ENCODE data around the gene IMMP2L. TPM values are rescaled to one million over a fixed set of nuclear protein-coding genes. Genes with fewer than 3 reads are reported as not detected.

Gene IMMP2L
- total and polyA plus RNA-seq, 2 of the 4 experiments (the other 2 are of a cell fraction): 5.8 to 9.3 TPM

GRCh38 chr7:111010798-111011197 lies 551.5 kb downstream of the IMMP2L start:
- ATAC-seq (ENCODE audit: low read depth) (no peak), DNase-seq (no peak)
- Histone ChIP-seq H3K36me3 (ENCODE audit: control insufficient read depth, insufficient read depth, low read length) (no peaks in the 10 kb centered on the region), H3K9me3 (ENCODE audit: control insufficient read depth, insufficient read depth, low read length) (no peaks in the 10 kb centered on the region), H3K9ac (ENCODE audit: low read depth, low read length) (no peak overlapping the region), H2AK9ac (replicated peaks; ENCODE audit: low read depth, low read length, poor library complexity) (no peak overlapping the region), H4K8ac (ENCODE audit: low read depth in 2 of 2, low read length in 2 of 2) (no peak overlapping the region), H4K20me1 (ENCODE audit: insufficient read depth, low read length) (no peaks in the 10 kb centered on the region), H3K27me3 (ENCODE audit: control insufficient read depth, insufficient read depth, low read length) (no peaks in the 10 kb centered on the region), H3K23ac (ENCODE audit: low read depth, low read length) (no peak overlapping the region), H3K4ac (ENCODE audit: low read depth, low read length) (no peak overlapping the region), H3K27ac (ENCODE audit: insufficient read depth, low read length) (no peak overlapping the region), H2BK5ac (ENCODE audit: low read depth, low read length, poor library complexity, severe bottlenecking) (no peak overlapping the region), H3K4me2 (ENCODE audit: low read depth, low read length) (no peak overlapping the region), H3K14ac (replicated peaks; ENCODE audit: low read depth, low read length) (no peak overlapping the region), H3K56ac (ENCODE audit: extremely low read depth, insufficient read depth, low read length) (no peak overlapping the region), H3K9me1 (ENCODE audit: insufficient read depth, low read length) (no peaks in the 10 kb centered on the region), H2AFZ (replicated peaks; ENCODE audit: low read length, poor library complexity) (no peak overlapping the region), H3K4me1 (ENCODE audit: control insufficient read depth, insufficient read depth, low read length) (peaks cover under 1% of the 10 kb centered on the region; the same call in 1 of the 2 replicates), H2BK20ac (ENCODE audit: low read depth, low read length) (no peak overlapping the region), H3K18ac (ENCODE audit: low read depth, low read length) (no peak overlapping the region; the same call in 1 of the 2 replicates), H3K4me3 (ENCODE audit: insufficient read depth, low read depth, low read length) (no peak overlapping the region), H4K5ac (ENCODE audit: low read depth, low read length) (no peak overlapping the region), H3K79me1 (ENCODE audit: low read depth in 1 of 2, low read length in 2 of 2) (no peaks in the 10 kb centered on the region), H2BK15ac (ENCODE audit: low read depth, low read length) (no peak overlapping the region), H2BK120ac (ENCODE audit: low read depth, low read length) (no peak overlapping the region), H2AK5ac (ENCODE audit: low read depth, low read length) (no peak overlapping the region), H4K91ac (ENCODE audit: insufficient read depth, low read depth, low read length) (no peak overlapping the region)
- in situ Hi-C loops (cut with MboI; ENCODE audit: low sequenced_read_pairs): no loop called here
- intact Hi-C loops (cut with micrococcal nuclease): no loop called here
- CTCF ChIA-PET: no interaction called here
- POLR2A ChIA-PET (ENCODE audit: unreplicated experiment): no interaction called here
- dilution Hi-C loops (cut with HindIII; ENCODE audit: low sequenced_read_pairs, unreplicated experiment): no loop called here
- no peak for TF ChIP-seq BHLHE40 (IDR thresholded peaks at IDR 0.05; ENCODE audit: low read depth, low read length)
- TF ChIP-seq MAZ (IDR thresholded peaks at IDR 0.05; ENCODE audit: borderline replicate concordance, low read depth, low read length): no peak
- 86% methylated on average over 2 of the region's 4 CpGs; no CpG with 5 or more reads in 1 of the 2 experiments for WGBS, 2 experiments (ENCODE audit: extremely low coverage in 2 of 2, insufficient read length in 1 of 2)
- BruUV-seq (replicated peaks): no TSS peak
